Neuron (in vitro differentiated cells): ENCODE results near the gene SYT1.

ENCODE experiments used
- H2AFZ ChIP-seq: one replicate; pipeline ENCODE4 v1.6.1; 2013; ENCODE audit warnings: low read depth, mild to moderate bottlenecking, inconsistent platforms, low read length, moderate library complexity
- H3K27me3 ChIP-seq: one replicate; pipeline ENCODE4 v1.6.1; 2013; ENCODE audit warnings: low read length; ENCODE audit not compliant: insufficient read depth
- H3K36me3 ChIP-seq: one replicate; pipeline ENCODE4 v1.6.1; 2013; ENCODE audit warnings: low read length; ENCODE audit not compliant: insufficient read depth
- H3K4me1 ChIP-seq: one replicate; pipeline ENCODE4 v1.6.1; 2013; ENCODE audit warnings: low read length; ENCODE audit not compliant: insufficient read depth
- H3K4me3 ChIP-seq: 2 replicates; pipeline ENCODE4 v1.5.1; 2013; ENCODE audit warnings: mild to moderate bottlenecking, low read length, moderate library complexity
- H3K9me3 ChIP-seq: one replicate; pipeline ENCODE4 v1.6.1; 2013; ENCODE audit warnings: low read length

Gene SYT1

GRCh38 chr12:79294590-79294989 lies 430.0 kb downstream of the SYT1 start:
- Histone ChIP-seq H2AFZ (no peak overlapping the region), H3K4me3 (no peak overlapping the region), H3K9me3 (no peaks in the 10 kb centered on the region), H3K36me3 (peaks cover 42% of the 10 kb centered on the region), H3K27me3 (no peaks in the 10 kb centered on the region), H3K4me1 (no peaks in the 10 kb centered on the region)

GRCh38 chr12:79295572-79295971 lies 431.0 kb downstream of the SYT1 start:
- Histone ChIP-seq H3K27me3 (no peaks in the 10 kb centered on the region), H3K9me3 (no peaks in the 10 kb centered on the region), H3K4me3 (no peak overlapping the region), H3K4me1 (no peaks in the 10 kb centered on the region), H3K36me3 (peaks cover 50% of the 10 kb centered on the region), H2AFZ (no peak overlapping the region)

GRCh38 chr12:79296133-79296532 lies 431.6 kb downstream of the SYT1 start:
- Histone ChIP-seq H3K36me3 (peaks cover 53% of the 10 kb centered on the region), H3K9me3 (no peaks in the 10 kb centered on the region), H2AFZ (no peak overlapping the region), H3K27me3 (no peaks in the 10 kb centered on the region), H3K4me3 (no peak overlapping the region), H3K4me1 (no peaks in the 10 kb centered on the region)

- Histone ChIP-seq H3K9me3 (no peaks in the 10 kb centered on the region), H3K4me1 (no peaks in the 10 kb centered on the region), H3K27me3 (no peaks in the 10 kb centered on the region), H3K36me3 (peaks cover 54% of the 10 kb centered on the region), H2AFZ (no peak overlapping the region), H3K4me3 (no peak overlapping the region)
Measured at GRCh38 chr12:79296871-79297270, 432.3 kb downstream of the SYT1 start.

- no peaks in the 10 kb centered on the region for H3K9me3 ChIP-seq
- peaks cover 44% of the 10 kb centered on the region for H3K36me3 ChIP-seq
- H3K4me3 ChIP-seq: no peak overlapping the region
- no peaks in the 10 kb centered on the region for H3K27me3 ChIP-seq
- H2AFZ ChIP-seq: no peak overlapping the region
- H3K4me1 ChIP-seq: no peaks in the 10 kb centered on the region
Measured at GRCh38 chr12:79298506-79298905, 433.9 kb downstream of the SYT1 start.

GRCh38 chr12:79299447-79300198 lies 435.0 kb downstream of the SYT1 start:
- peaks cover 43% of the 10 kb centered on the region for H3K36me3 ChIP-seq
- H3K4me3 ChIP-seq: no peak overlapping the region
- H3K9me3 ChIP-seq: no peaks in the 10 kb centered on the region
- H2AFZ ChIP-seq: no peak overlapping the region
- no peaks in the 10 kb centered on the region for H3K27me3 ChIP-seq
- no peaks in the 10 kb centered on the region for H3K4me1 ChIP-seq

GRCh38 chr12:79300199-79300568 lies 435.6 kb downstream of the SYT1 start:
- Histone ChIP-seq H3K9me3 (no peaks in the 10 kb centered on the region), H3K4me1 (no peaks in the 10 kb centered on the region), H2AFZ (no peak overlapping the region), H3K4me3 (no peak overlapping the region), H3K36me3 (peaks cover 43% of the 10 kb centered on the region), H3K27me3 (no peaks in the 10 kb centered on the region)

GRCh38 chr12:79301181-79301580 lies 436.6 kb downstream of the SYT1 start:
- no peak overlapping the region for H2AFZ ChIP-seq
- no peaks in the 10 kb centered on the region for H3K27me3 ChIP-seq
- H3K4me1 ChIP-seq: no peaks in the 10 kb centered on the region
- H3K36me3 ChIP-seq: peaks cover 37% of the 10 kb centered on the region
- no peak overlapping the region for H3K4me3 ChIP-seq
- no peaks in the 10 kb centered on the region for H3K9me3 ChIP-seq

GRCh38 chr12:79302162-79302814 lies 437.7 kb downstream of the SYT1 start:
- Histone ChIP-seq H3K9me3 (no peaks in the 10 kb centered on the region), H2AFZ (no peak overlapping the region), H3K4me3 (no peak overlapping the region), H3K36me3 (peaks cover 28% of the 10 kb centered on the region), H3K4me1 (no peaks in the 10 kb centered on the region), H3K27me3 (no peaks in the 10 kb centered on the region)

GRCh38 chr12:79307340-79307739 lies 442.8 kb downstream of the SYT1 start:
- Histone ChIP-seq H3K9me3 (peaks cover 5% of the 10 kb centered on the region), H2AFZ (no peak overlapping the region), H3K36me3 (peaks cover 13% of the 10 kb centered on the region), H3K4me3 (no peak overlapping the region), H3K4me1 (no peaks in the 10 kb centered on the region), H3K27me3 (no peaks in the 10 kb centered on the region)

GRCh38 chr12:79309039-79309438 lies 444.5 kb downstream of the SYT1 start:
- H3K9me3 ChIP-seq: peaks cover 5% of the 10 kb centered on the region
- no peak overlapping the region for H3K4me3 ChIP-seq
- no peaks in the 10 kb centered on the region for H3K4me1 ChIP-seq

GRCh38 chr12:79317179-79317847 lies 452.7 kb downstream of the SYT1 start:
- Histone ChIP-seq H3K4me3 (no peak overlapping the region), H3K36me3 (peaks cover 3% of the 10 kb centered on the region)

More at GRCh38 chr12:79309039-79309438, 444.5 kb downstream of the SYT1 start:
- Histone ChIP-seq H2AFZ (no peak overlapping the region), H3K36me3 (peaks cover 10% of the 10 kb centered on the region), H3K27me3 (no peaks in the 10 kb centered on the region)

GRCh38 chr12:79322905-79323304 lies 458.3 kb downstream of the SYT1 start:
- Histone ChIP-seq H3K27me3 (no peaks in the 10 kb centered on the region), H3K4me3 (no peak overlapping the region), H3K36me3 (no peaks in the 10 kb centered on the region), H3K9me3 (no peaks in the 10 kb centered on the region), H3K4me1 (no peaks in the 10 kb centered on the region), H2AFZ (no peak overlapping the region)

More at GRCh38 chr12:79317179-79317847, 452.7 kb downstream of the SYT1 start:
- Histone ChIP-seq H3K27me3 (no peaks in the 10 kb centered on the region), H3K4me1 (no peaks in the 10 kb centered on the region), H2AFZ (no peak overlapping the region), H3K9me3 (peaks cover 3% of the 10 kb centered on the region)
